ENCODE results near the gene FXYD6. TPM values are rescaled to one million over a fixed set of nuclear protein-coding genes. Genes with fewer than 3 reads are reported as not detected.

Gene FXYD6
- total RNA-seq, 1 donor from 2014 or later: 10.5 TPM

- H3K4me3 Mint-ChIP-seq (ENCODE audit: unreplicated experiment): no peak overlapping the region
- Histone ChIP-seq H3K27ac (ENCODE audit: low read depth, low read length) (no peak overlapping the region), H3K4me1 (ENCODE audit: insufficient read depth, low read length) (no peaks in the 10 kb centered on the region), H3K4me2 (ENCODE audit: low read length) (no peak overlapping the region), H3K79me2 (ENCODE audit: insufficient read depth, low read length) (no peaks in the 10 kb centered on the region), H3K9ac (ENCODE audit: low read length) (no peak overlapping the region), H3K9me3 (ENCODE audit: insufficient read depth, low read depth, low read length) (no peaks in the 10 kb centered on the region), H3K4me3 (ENCODE audit: insufficient read depth, low read depth, low read length) (no peak overlapping the region), H3K27me3 (ENCODE audit: insufficient read depth, low read length) (peaks cover 3% of the 10 kb centered on the region), H2AFZ (ENCODE audit: low read depth, low read length) (no peak overlapping the region), H3K36me3 (ENCODE audit: insufficient read depth, low read length) (no peaks in the 10 kb centered on the region), H4K20me1 (ENCODE audit: insufficient read depth, low read length) (no peaks in the 10 kb centered on the region)
- no peaks in the 10 kb centered on the region for H3K9me3 Mint-ChIP-seq (ENCODE audit: unreplicated experiment)
- H3K4me1 Mint-ChIP-seq (ENCODE audit: low read depth, unreplicated experiment): no peaks in the 10 kb centered on the region
- no peaks in the 10 kb centered on the region for H3K36me3 Mint-ChIP-seq (ENCODE audit: low read depth, unreplicated experiment)
- TF ChIP-seq EZH2 (IDR thresholded peaks at IDR 0.05; ENCODE audit: insufficient read depth, low read length) (no peak), CTCF (IDR thresholded peaks at IDR 0.05; ENCODE audit: insufficient read depth, low read depth, low read length) (no peak)
- FAIRE-seq: no peak
- peaks cover 58% of the 10 kb centered on the region for H3K27me3 Mint-ChIP-seq (ENCODE audit: low read depth, unreplicated experiment)
- H3K27ac Mint-ChIP-seq (ENCODE audit: unreplicated experiment): no peak overlapping the region
- no peak for DNase-seq (ENCODE audit: low read depth)
Observed at GRCh38 chr11:117921893-117922292, 45.4 kb upstream of the FXYD6 start.

- Histone ChIP-seq H2AFZ (ENCODE audit: low read depth, low read length) (no peak overlapping the region), H4K20me1 (ENCODE audit: insufficient read depth, low read length) (no peaks in the 10 kb centered on the region), H3K27me3 (ENCODE audit: insufficient read depth, low read length) (peaks cover 5% of the 10 kb centered on the region), H3K4me1 (ENCODE audit: insufficient read depth, low read length) (no peaks in the 10 kb centered on the region), H3K4me3 (ENCODE audit: insufficient read depth, low read depth, low read length) (no peak overlapping the region), H3K27ac (ENCODE audit: low read depth, low read length) (no peak overlapping the region), H3K4me2 (ENCODE audit: low read length) (no peak overlapping the region), H3K79me2 (ENCODE audit: insufficient read depth, low read length) (no peaks in the 10 kb centered on the region), H3K36me3 (ENCODE audit: insufficient read depth, low read length) (no peaks in the 10 kb centered on the region), H3K9me3 (ENCODE audit: insufficient read depth, low read depth, low read length) (no peaks in the 10 kb centered on the region), H3K9ac (ENCODE audit: low read length) (no peak overlapping the region)
- Mint-ChIP-seq H3K27ac (ENCODE audit: unreplicated experiment) (no peak overlapping the region), H3K4me3 (ENCODE audit: unreplicated experiment) (no peak overlapping the region), H3K4me1 (ENCODE audit: low read depth, unreplicated experiment) (no peaks in the 10 kb centered on the region), H3K27me3 (ENCODE audit: low read depth, unreplicated experiment) (peaks cover 57% of the 10 kb centered on the region), H3K36me3 (ENCODE audit: low read depth, unreplicated experiment) (no peaks in the 10 kb centered on the region), H3K9me3 (ENCODE audit: unreplicated experiment) (no peaks in the 10 kb centered on the region)
- FAIRE-seq (no peak), DNase-seq (ENCODE audit: low read depth) (no peak)
- TF ChIP-seq EZH2 (IDR thresholded peaks at IDR 0.05; ENCODE audit: insufficient read depth, low read length): no peak
- no peak for TF ChIP-seq CTCF (IDR thresholded peaks at IDR 0.05; ENCODE audit: insufficient read depth, low read depth, low read length)
Observed at GRCh38 chr11:117921456-117921855, 45.0 kb upstream of the FXYD6 start.

GRCh38 chr11:117919781-117920221 lies 43.3 kb upstream of the FXYD6 start:
- H3K27me3 ChIP-seq (ENCODE audit: insufficient read depth, low read length): peaks cover 4% of the 10 kb centered on the region
- H3K27ac Mint-ChIP-seq (ENCODE audit: unreplicated experiment): no peak overlapping the region
- H3K79me2 ChIP-seq (ENCODE audit: insufficient read depth, low read length): no peaks in the 10 kb centered on the region
- no peaks in the 10 kb centered on the region for H3K4me1 Mint-ChIP-seq (ENCODE audit: low read depth, unreplicated experiment)
- no peak overlapping the region for H3K27ac ChIP-seq (ENCODE audit: low read depth, low read length)
- H3K9me3 ChIP-seq (ENCODE audit: insufficient read depth, low read depth, low read length): no peaks in the 10 kb centered on the region
- FAIRE-seq (no peak), DNase-seq (ENCODE audit: low read depth) (no peak)
- no peaks in the 10 kb centered on the region for H3K9me3 Mint-ChIP-seq (ENCODE audit: unreplicated experiment)
- H4K20me1 ChIP-seq (ENCODE audit: insufficient read depth, low read length): no peaks in the 10 kb centered on the region
- H3K4me3 ChIP-seq (ENCODE audit: insufficient read depth, low read depth, low read length): no peak overlapping the region
- H3K36me3 ChIP-seq (ENCODE audit: insufficient read depth, low read length): no peaks in the 10 kb centered on the region
- H3K4me1 ChIP-seq (ENCODE audit: insufficient read depth, low read length): no peaks in the 10 kb centered on the region
- H3K9ac ChIP-seq (ENCODE audit: low read length): no peak overlapping the region
- H3K4me3 Mint-ChIP-seq (ENCODE audit: unreplicated experiment): no peak overlapping the region
- H3K27me3 Mint-ChIP-seq (ENCODE audit: low read depth, unreplicated experiment): peaks cover 62% of the 10 kb centered on the region
- H3K36me3 Mint-ChIP-seq (ENCODE audit: low read depth, unreplicated experiment): no peaks in the 10 kb centered on the region
- no peak overlapping the region for H3K4me2 ChIP-seq (ENCODE audit: low read length)
- no peak overlapping the region for H2AFZ ChIP-seq (ENCODE audit: low read depth, low read length)
- TF ChIP-seq EZH2 (IDR thresholded peaks at IDR 0.05; ENCODE audit: insufficient read depth, low read length) (no peak), CTCF (IDR thresholded peaks at IDR 0.05; ENCODE audit: insufficient read depth, low read depth, low read length) (no peak)
